ENCODE results near the gene MRPL44.

Gene MRPL44

GRCh38 chr2:223932816-223933800, 24.2 kb upstream of the MRPL44 start:
- H4K12ac ChIP-seq (ENCODE audit: low read depth, low read length), result no peak overlapping the region
- no peak overlapping the region for H2AK5ac ChIP-seq (ENCODE audit: low read length)
- H4K8ac ChIP-seq (ENCODE audit: low read depth, low read length), result no peak overlapping the region
- H3K36me3 ChIP-seq (ENCODE audit: control insufficient read depth in 1 of 2, insufficient read depth in 2 of 2, low read length in 2 of 2), result no peaks in the 10 kb centered on the region
- H3K4ac ChIP-seq (ENCODE audit: low read depth, low read length), result peak overlapping the region; percentile 69
- peaks cover 2% of the 10 kb centered on the region for H3K79me2 ChIP-seq (ENCODE audit: control insufficient read depth, insufficient read depth, low read length, poor library complexity)
- H3K14ac ChIP-seq (ENCODE audit: low read length), result no peak overlapping the region
- H3K9me3 ChIP-seq (ENCODE audit: insufficient read depth, low read depth, low read length), result no peaks in the 10 kb centered on the region
- H3K4me2 ChIP-seq (ENCODE audit: low read length), result no peak overlapping the region
- H3K4me1 ChIP-seq (ENCODE audit: control insufficient read depth in 1 of 2, insufficient read depth in 2 of 2, low read length in 2 of 2), result peaks cover 0 to 5% of the 10 kb centered on the region in 2 experiments
- H4K91ac ChIP-seq (ENCODE audit: low read depth, low read length), result no peak overlapping the region
- no peak overlapping the region for H2AFZ ChIP-seq (ENCODE audit: insufficient read depth, low read length, poor library complexity)
- no peak overlapping the region for H2BK120ac ChIP-seq (ENCODE audit: insufficient read depth, low read length, poor library complexity)
- DNase-seq, result peak; percentile 59 to 72
- no peak overlapping the region for H3K9ac ChIP-seq (ENCODE audit: low read length)
- peaks cover 5% of the 10 kb centered on the region for H3K79me1 ChIP-seq (ENCODE audit: low read length)
- no peak overlapping the region for H2BK5ac ChIP-seq (ENCODE audit: low read depth, low read length, poor library complexity)
- H3K23ac ChIP-seq (ENCODE audit: low read length), result no peak overlapping the region
- WGBS (ENCODE audit: extremely low coverage, insufficient coverage, insufficient read length), result no CpG with 5 or more reads among the region's 6 CpGs
- H3K27me3 ChIP-seq (ENCODE audit: insufficient read depth, low read length), result no peaks in the 10 kb centered on the region
- no peak overlapping the region for H3K18ac ChIP-seq (ENCODE audit: low read length)
- no peak overlapping the region for H3K4me3 ChIP-seq (ENCODE audit: low read depth, low read length)
- no peak overlapping the region for H3K27ac ChIP-seq (ENCODE audit: low read depth, low read length)
- H2BK12ac ChIP-seq (ENCODE audit: low read length), result no peak overlapping the region

GRCh38 chr2:223934870-223935269, 22.4 kb upstream of the MRPL44 start:
- H3K4ac ChIP-seq (ENCODE audit: low read depth, low read length), result peak overlapping the region; percentile 3
- H3K18ac ChIP-seq (ENCODE audit: low read length), result no peak overlapping the region
- H3K23ac ChIP-seq (ENCODE audit: low read length), result no peak overlapping the region
- no peak overlapping the region for H2AK5ac ChIP-seq (ENCODE audit: low read length)
- H4K12ac ChIP-seq (ENCODE audit: low read depth, low read length), result no peak overlapping the region
- peaks cover 3% of the 10 kb centered on the region for H3K79me1 ChIP-seq (ENCODE audit: low read length)
- no peak overlapping the region for H3K27ac ChIP-seq (ENCODE audit: low read depth, low read length)
- no peak overlapping the region for H3K4me2 ChIP-seq (ENCODE audit: low read length)
- H4K8ac ChIP-seq (ENCODE audit: low read depth, low read length), result no peak overlapping the region
- peaks cover 0 to 3% of the 10 kb centered on the region in 2 experiments for H3K4me1 ChIP-seq (ENCODE audit: control insufficient read depth in 1 of 2, insufficient read depth in 2 of 2, low read length in 2 of 2)
- H3K9me3 ChIP-seq (ENCODE audit: insufficient read depth, low read depth, low read length), result no peaks in the 10 kb centered on the region
- H2BK12ac ChIP-seq (ENCODE audit: low read length), result no peak overlapping the region
- no peak overlapping the region for H2BK5ac ChIP-seq (ENCODE audit: low read depth, low read length, poor library complexity)
- H2BK120ac ChIP-seq (ENCODE audit: insufficient read depth, low read length, poor library complexity), result no peak overlapping the region
- no peak overlapping the region for H2AFZ ChIP-seq (ENCODE audit: insufficient read depth, low read length, poor library complexity)
- H3K27me3 ChIP-seq (ENCODE audit: insufficient read depth, low read length), result no peaks in the 10 kb centered on the region
- WGBS (ENCODE audit: extremely low coverage, insufficient coverage, insufficient read length), result no CpG with 5 or more reads among the region's 6 CpGs
- no peak overlapping the region for H3K9ac ChIP-seq (ENCODE audit: low read length)
- peaks cover 2% of the 10 kb centered on the region for H3K79me2 ChIP-seq (ENCODE audit: control insufficient read depth, insufficient read depth, low read length, poor library complexity)
- DNase-seq, result peak in 1 of 2 donors; percentile 66
- no peaks in the 10 kb centered on the region for H3K36me3 ChIP-seq (ENCODE audit: control insufficient read depth in 1 of 2, insufficient read depth in 2 of 2, low read length in 2 of 2)
- H3K14ac ChIP-seq (ENCODE audit: low read length), result no peak overlapping the region
- H4K91ac ChIP-seq (ENCODE audit: low read depth, low read length), result no peak overlapping the region
- H3K4me3 ChIP-seq (ENCODE audit: low read depth, low read length), result no peak overlapping the region

- H3K14ac ChIP-seq (ENCODE audit: low read length), result no peak overlapping the region
- no peaks in the 10 kb centered on the region for H3K27me3 ChIP-seq (ENCODE audit: insufficient read depth, low read length)
- no peak overlapping the region for H2BK120ac ChIP-seq (ENCODE audit: insufficient read depth, low read length, poor library complexity)
- H2AFZ ChIP-seq (ENCODE audit: insufficient read depth, low read length, poor library complexity), result no peak overlapping the region
- no peak overlapping the region for H2BK5ac ChIP-seq (ENCODE audit: low read depth, low read length, poor library complexity)
- peaks cover 0 to 3% of the 10 kb centered on the region in 2 experiments for H3K4me1 ChIP-seq (ENCODE audit: control insufficient read depth in 1 of 2, insufficient read depth in 2 of 2, low read length in 2 of 2)
- no peak overlapping the region for H3K27ac ChIP-seq (ENCODE audit: low read depth, low read length)
- H3K79me2 ChIP-seq (ENCODE audit: control insufficient read depth, insufficient read depth, low read length, poor library complexity), result peaks cover 2% of the 10 kb centered on the region
- peaks cover 2% of the 10 kb centered on the region for H3K79me1 ChIP-seq (ENCODE audit: low read length)
- H3K9me3 ChIP-seq (ENCODE audit: insufficient read depth, low read depth, low read length), result no peaks in the 10 kb centered on the region
- H2BK12ac ChIP-seq (ENCODE audit: low read length), result no peak overlapping the region
- no peak overlapping the region for H3K23ac ChIP-seq (ENCODE audit: low read length)
- no peak for DNase-seq
- H2AK5ac ChIP-seq (ENCODE audit: low read length), result no peak overlapping the region
- no peak overlapping the region for H3K4me2 ChIP-seq (ENCODE audit: low read length)
- no peak overlapping the region for H4K91ac ChIP-seq (ENCODE audit: low read depth, low read length)
- H3K18ac ChIP-seq (ENCODE audit: low read length), result no peak overlapping the region
- no peaks in the 10 kb centered on the region for H3K36me3 ChIP-seq (ENCODE audit: control insufficient read depth in 1 of 2, insufficient read depth in 2 of 2, low read length in 2 of 2)
- H3K9ac ChIP-seq (ENCODE audit: low read length), result no peak overlapping the region
- no peak overlapping the region for H4K8ac ChIP-seq (ENCODE audit: low read depth, low read length)
- H3K4me3 ChIP-seq (ENCODE audit: low read depth, low read length), result no peak overlapping the region
- H4K12ac ChIP-seq (ENCODE audit: low read depth, low read length), result no peak overlapping the region
- no peak overlapping the region for H3K4ac ChIP-seq (ENCODE audit: low read depth, low read length)
Measured at GRCh38 chr2:223935459-223936125, 21.7 kb upstream of the MRPL44 start.

GRCh38 chr2:223936862-223937326, 20.4 kb upstream of the MRPL44 start:
- no peak overlapping the region for H3K4me2 ChIP-seq (ENCODE audit: low read length)
- H2AK5ac ChIP-seq (ENCODE audit: low read length), result no peak overlapping the region
- no peak overlapping the region for H3K23ac ChIP-seq (ENCODE audit: low read length)
- no peaks in the 10 kb centered on the region for H3K79me1 ChIP-seq (ENCODE audit: low read length)
- H2BK12ac ChIP-seq (ENCODE audit: low read length), result no peak overlapping the region
- no peaks in the 10 kb centered on the region for H3K9me3 ChIP-seq (ENCODE audit: insufficient read depth, low read depth, low read length)
- H2AFZ ChIP-seq (ENCODE audit: insufficient read depth, low read length, poor library complexity), result no peak overlapping the region
- H3K4me1 ChIP-seq (ENCODE audit: control insufficient read depth in 1 of 2, insufficient read depth in 2 of 2, low read length in 2 of 2), result peaks cover 0 to 3% of the 10 kb centered on the region in 2 experiments
- no peak overlapping the region for H3K18ac ChIP-seq (ENCODE audit: low read length)
- no peaks in the 10 kb centered on the region for H3K36me3 ChIP-seq (ENCODE audit: control insufficient read depth in 1 of 2, insufficient read depth in 2 of 2, low read length in 2 of 2)
- H2BK120ac ChIP-seq (ENCODE audit: insufficient read depth, low read length, poor library complexity), result no peak overlapping the region
- H4K8ac ChIP-seq (ENCODE audit: low read depth, low read length), result no peak overlapping the region
- H3K9ac ChIP-seq (ENCODE audit: low read length), result no peak overlapping the region
- no peak overlapping the region for H3K14ac ChIP-seq (ENCODE audit: low read length)
- no peak overlapping the region for H4K12ac ChIP-seq (ENCODE audit: low read depth, low read length)
- H2BK5ac ChIP-seq (ENCODE audit: low read depth, low read length, poor library complexity), result no peak overlapping the region
- no CpG with 5 or more reads among the region's 5 CpGs for WGBS (ENCODE audit: extremely low coverage, insufficient coverage, insufficient read length)
- no peak overlapping the region for H4K91ac ChIP-seq (ENCODE audit: low read depth, low read length)
- H3K79me2 ChIP-seq (ENCODE audit: control insufficient read depth, insufficient read depth, low read length, poor library complexity), result peaks cover 6% of the 10 kb centered on the region
- H3K4ac ChIP-seq (ENCODE audit: low read depth, low read length), result no peak overlapping the region
- no peak for DNase-seq
- no peaks in the 10 kb centered on the region for H3K27me3 ChIP-seq (ENCODE audit: insufficient read depth, low read length)
- no peak overlapping the region for H3K4me3 ChIP-seq (ENCODE audit: low read depth, low read length)
- H3K27ac ChIP-seq (ENCODE audit: low read depth, low read length), result no peak overlapping the region
